Measurements from ENCODE around the gene OSBPL3.

GRCh38 chr7:24979863-24980533 lies at the start of gene OSBPL3:
- TF ChIP-seq ZNF169 (tag by site-specific recombination; IDR thresholded peaks at IDR 0.05) (no peak), CTCF (tag by site-specific recombination; IDR thresholded peaks at IDR 0.05) (no peak), ZNF274 (IDR thresholded peaks at IDR 0.05; ENCODE audit: low read length) (no peak), ZNF274 (tag by site-specific recombination; IDR thresholded peaks at IDR 0.05; ENCODE audit: borderline replicate concordance) (no peak), GLI2 (tag by site-specific recombination; IDR thresholded peaks at IDR 0.05; ENCODE audit: borderline replicate concordance, low read depth) (no peak), ZNF202 (tag by site-specific recombination; IDR thresholded peaks at IDR 0.05; ENCODE audit: borderline replicate concordance) (no peak), ZNF121 (tag by site-specific recombination; IDR thresholded peaks at IDR 0.05) (no peak)

Data from HEK293 (cell line).